Skeletal muscle satellite cell (primary cell): Measurements from ENCODE around the gene PRCD.
"Not testable (repeated sequence)": the region's sequence is repeated elsewhere in the genome, so short reads cannot be mapped to it uniquely, and the experiment has no call there.

Source experiments
- H3K27me3 ChIP-seq: 2 replicates; pipeline ENCODE4 v1.7.0; 2013; ENCODE audit warnings: low read length; ENCODE audit not compliant: control insufficient read depth, insufficient read depth
- H3K36me3 ChIP-seq: 2 replicates; pipeline ENCODE4 v1.7.0; 2013; ENCODE audit warnings: mild to moderate bottlenecking, control low read depth, low read length; ENCODE audit not compliant: insufficient read depth
- H3K4me1 ChIP-seq: 2 replicates; pipeline ENCODE4 v1.7.0; 2013; ENCODE audit warnings: low read length; ENCODE audit not compliant: control insufficient read depth, insufficient read depth
- H3K4me2 ChIP-seq: 2 replicates; pipeline ENCODE4 v1.7.0; 2013; ENCODE audit warnings: mild to moderate bottlenecking, low read length
- H3K4me3 ChIP-seq: 2 replicates; pipeline ENCODE4 v1.7.0; 2013; ENCODE audit warnings: low read length
- H3K9ac ChIP-seq: 2 replicates; pipeline ENCODE4 v1.7.0; 2013; ENCODE audit warnings: mild to moderate bottlenecking, low read depth, low read length, moderate library complexity
- H3K9me3 ChIP-seq: replicated peaks from 2 replicates; pipeline ENCODE4 v1.7.0; 2013; ENCODE audit warnings: mild to moderate bottlenecking, control low read depth, low read length

Gene PRCD

GRCh38 chr17:76564991-76565727 lies 25.3 kb downstream of the PRCD start:
- not testable (repeated sequence) for H3K9me3 ChIP-seq, H3K4me2 ChIP-seq, H3K9ac ChIP-seq, H3K4me3 ChIP-seq, H3K27me3 ChIP-seq
- peaks cover 48% of the 10 kb centered on the region for H3K36me3 ChIP-seq
- peaks cover 46% of the 10 kb centered on the region for H3K4me1 ChIP-seq

GRCh38 chr17:76565728-76566612 lies 26.1 kb downstream of the PRCD start:
- H3K36me3 ChIP-seq: peaks cover 44% of the 10 kb centered on the region
- no peak overlapping the region for H3K9ac ChIP-seq
- H3K27me3 ChIP-seq: no peaks in the 10 kb centered on the region
- H3K9me3 ChIP-seq: no peaks in the 10 kb centered on the region
- H3K4me3 ChIP-seq: no peak overlapping the region
- peaks cover 38% of the 10 kb centered on the region for H3K4me1 ChIP-seq
- no peak overlapping the region for H3K4me2 ChIP-seq

- Histone ChIP-seq H3K9me3 (no peaks in the 10 kb centered on the region), H3K36me3 (peaks cover 38% of the 10 kb centered on the region), H3K9ac (no peak overlapping the region), H3K4me3 (no peak overlapping the region), H3K4me2 (no peak overlapping the region), H3K4me1 (peaks cover 32% of the 10 kb centered on the region), H3K27me3 (no peaks in the 10 kb centered on the region)
Observed at GRCh38 chr17:76566613-76566943, 26.7 kb downstream of the PRCD start.

- Histone ChIP-seq H3K36me3 (peaks cover 33% of the 10 kb centered on the region), H3K4me2 (no peak overlapping the region), H3K9ac (no peak overlapping the region), H3K27me3 (no peaks in the 10 kb centered on the region), H3K4me1 (peaks cover 28% of the 10 kb centered on the region), H3K4me3 (no peak overlapping the region), H3K9me3 (no peaks in the 10 kb centered on the region)
Observed at GRCh38 chr17:76566988-76567431, 27.2 kb downstream of the PRCD start.

GRCh38 chr17:76567634-76568432 lies 28.0 kb downstream of the PRCD start:
- no peaks in the 10 kb centered on the region for H3K27me3 ChIP-seq
- H3K36me3 ChIP-seq: peaks cover 32% of the 10 kb centered on the region
- no peak overlapping the region for H3K4me2 ChIP-seq
- peaks cover 21% of the 10 kb centered on the region for H3K4me1 ChIP-seq
- no peak overlapping the region for H3K9ac ChIP-seq
- H3K4me3 ChIP-seq: no peak overlapping the region
- no peaks in the 10 kb centered on the region for H3K9me3 ChIP-seq

- Histone ChIP-seq H3K9me3 (no peaks in the 10 kb centered on the region), H3K4me2 (no peak overlapping the region), H3K27me3 (no peaks in the 10 kb centered on the region), H3K4me1 (peaks cover 17% of the 10 kb centered on the region), H3K4me3 (no peak overlapping the region), H3K9ac (no peak overlapping the region), H3K36me3 (peaks cover 32% of the 10 kb centered on the region)
Observed at GRCh38 chr17:76568811-76569221, 29.0 kb downstream of the PRCD start.

GRCh38 chr17:76569607-76570279 lies 29.9 kb downstream of the PRCD start:
- Histone ChIP-seq H3K4me2 (no peak overlapping the region), H3K4me3 (no peak overlapping the region), H3K27me3 (no peaks in the 10 kb centered on the region), H3K9me3 (no peaks in the 10 kb centered on the region), H3K9ac (no peak overlapping the region), H3K4me1 (peaks cover 16% of the 10 kb centered on the region), H3K36me3 (peaks cover 27% of the 10 kb centered on the region)

- H3K4me3 ChIP-seq: no peak overlapping the region
- H3K27me3 ChIP-seq: no peaks in the 10 kb centered on the region
- H3K9me3 ChIP-seq: no peaks in the 10 kb centered on the region
- H3K4me1 ChIP-seq: peaks cover 9% of the 10 kb centered on the region
- no peak overlapping the region for H3K9ac ChIP-seq
- no peak overlapping the region for H3K4me2 ChIP-seq
- H3K36me3 ChIP-seq: peaks cover 20% of the 10 kb centered on the region
Observed at GRCh38 chr17:76570457-76570856, 30.6 kb downstream of the PRCD start.

GRCh38 chr17:76570877-76571471 lies 31.1 kb downstream of the PRCD start:
- Histone ChIP-seq H3K27me3 (no peaks in the 10 kb centered on the region), H3K9ac (no peak overlapping the region), H3K36me3 (peaks cover 15% of the 10 kb centered on the region), H3K4me1 (peaks cover 6% of the 10 kb centered on the region), H3K4me2 (no peak overlapping the region), H3K4me3 (no peak overlapping the region), H3K9me3 (no peaks in the 10 kb centered on the region)

- no peaks in the 10 kb centered on the region for H3K27me3 ChIP-seq
- H3K9ac ChIP-seq: no peak overlapping the region
- peaks cover 2% of the 10 kb centered on the region for H3K36me3 ChIP-seq
- no peak overlapping the region for H3K4me3 ChIP-seq
- H3K9me3 ChIP-seq: no peaks in the 10 kb centered on the region
- H3K4me2 ChIP-seq: no peak overlapping the region
- H3K4me1 ChIP-seq: peaks cover 6% of the 10 kb centered on the region
Observed at GRCh38 chr17:76572201-76572910, 32.5 kb downstream of the PRCD start.
